HL-60/S4 treated with retinoic acid at 250 ng/mL for 4 days and 3 days (cell line): ENCODE measurements around the gene ADRA2C.

ENCODE experiments used
- in situ Hi-C: fragments of 300-500 bp; cut with MboI; formaldehyde crosslinking; loops from 2 replicates; pipeline ENCODE4 v1.7.0; 2022; ENCODE audit warnings: low sequenced_read_pairs

Gene ADRA2C

GRCh38 chr4:3756343-3757059 is 9.7 kb upstream of the ADRA2C start:
- in situ Hi-C loops, result no loop called here

- in situ Hi-C loops, result no loop called here
Measured at GRCh38 chr4:3759236-3759635, 6.9 kb upstream of the ADRA2C start.

GRCh38 chr4:3760346-3760745 is 5.8 kb upstream of the ADRA2C start:
- in situ Hi-C loops, result no loop called here

GRCh38 chr4:3760841-3761240 is 5.3 kb upstream of the ADRA2C start:
- in situ Hi-C loops, result no loop called here

- in situ Hi-C loops, result no loop called here
Measured at GRCh38 chr4:3762264-3762663, 3.9 kb upstream of the ADRA2C start.

- in situ Hi-C loops, result no loop called here
Measured at GRCh38 chr4:3762753-3763549, 3.2 kb upstream of the ADRA2C start.

- in situ Hi-C loops, result no loop called here
Measured at GRCh38 chr4:3765271-3766035, 732 bp upstream of the ADRA2C start.

- in situ Hi-C loops, result no loop called here
Measured at GRCh38 chr4:3766785-3767569, 792 bp downstream of the ADRA2C start.

GRCh38 chr4:3767570-3768288 is 1.5 kb downstream of the ADRA2C start:
- in situ Hi-C loops, result no loop called here

GRCh38 chr4:3768842-3769641 is 2.9 kb downstream of the ADRA2C start:
- in situ Hi-C loops, result no loop called here

GRCh38 chr4:3769642-3770184 is 3.5 kb downstream of the ADRA2C start:
- in situ Hi-C loops, result no loop called here

- in situ Hi-C loops, result no loop called here
Measured at GRCh38 chr4:3770323-3771163, 4.4 kb downstream of the ADRA2C start.

GRCh38 chr4:3771164-3771809 is 5.1 kb downstream of the ADRA2C start:
- in situ Hi-C loops, result no loop called here

- in situ Hi-C loops, result no loop called here
Measured at GRCh38 chr4:3771939-3772495, 5.8 kb downstream of the ADRA2C start.

- in situ Hi-C loops, result no loop called here
Measured at GRCh38 chr4:3772632-3773031, 6.4 kb downstream of the ADRA2C start.

- in situ Hi-C loops, result no loop called here
Measured at GRCh38 chr4:3773552-3774001, 7.4 kb downstream of the ADRA2C start.

GRCh38 chr4:3774253-3774883 is 8.2 kb downstream of the ADRA2C start:
- in situ Hi-C loops, result no loop called here
